HepG2 (cell line): ENCODE data around the gene SCAPER.

Experiments used
- PAX8 ChIP-seq: sonication (generic); formaldehyde crosslinking; IDR thresholded peaks from 2 replicates; pipeline ENCODE4 v1.8.0; 2022; ENCODE audit warnings: mild to moderate bottlenecking, missing genetic modification reagents, borderline replicate concordance
- POLR2AphosphoS5 ChIP-seq: IDR thresholded peaks from 2 replicates; pipeline ENCODE4 v1.6.1; 2012; ENCODE audit warnings: low read depth, low read length
- YY1 ChIP-seq: IDR thresholded peaks from 2 replicates; pipeline ENCODE4 v1.6.1; 2011; ENCODE audit warnings: low read length, low read depth, moderate library complexity, mild to moderate bottlenecking; ENCODE audit not compliant: insufficient read depth, insufficient replicate concordance
- ZNF230 ChIP-seq: sonication (generic); formaldehyde crosslinking; IDR thresholded peaks from 2 replicates; pipeline ENCODE4 v1.4.0; 2020; ENCODE audit warnings: mild to moderate bottlenecking, missing genetic modification reagents
- TF ChIP-seq, protein P1 (sequence below): sonication (generic); formaldehyde crosslinking; IDR thresholded peaks from 2 replicates; pipeline ENCODE4 v1.4.0; 2020; ENCODE audit warnings: missing genetic modification reagents, mild to moderate bottlenecking, borderline replicate concordance
- TF ChIP-seq, protein P2 (sequence below): sonication (generic); formaldehyde crosslinking; IDR thresholded peaks from 2 replicates; pipeline ENCODE4 v1.5.0; 2020; ENCODE audit warnings: mild to moderate bottlenecking, missing genetic modification reagents, moderate library complexity
- TF ChIP-seq, protein P3 (sequence below): IDR thresholded peaks from 2 replicates; pipeline ENCODE4 v1.6.1; 2012; ENCODE audit warnings: inconsistent platforms

DNA sequence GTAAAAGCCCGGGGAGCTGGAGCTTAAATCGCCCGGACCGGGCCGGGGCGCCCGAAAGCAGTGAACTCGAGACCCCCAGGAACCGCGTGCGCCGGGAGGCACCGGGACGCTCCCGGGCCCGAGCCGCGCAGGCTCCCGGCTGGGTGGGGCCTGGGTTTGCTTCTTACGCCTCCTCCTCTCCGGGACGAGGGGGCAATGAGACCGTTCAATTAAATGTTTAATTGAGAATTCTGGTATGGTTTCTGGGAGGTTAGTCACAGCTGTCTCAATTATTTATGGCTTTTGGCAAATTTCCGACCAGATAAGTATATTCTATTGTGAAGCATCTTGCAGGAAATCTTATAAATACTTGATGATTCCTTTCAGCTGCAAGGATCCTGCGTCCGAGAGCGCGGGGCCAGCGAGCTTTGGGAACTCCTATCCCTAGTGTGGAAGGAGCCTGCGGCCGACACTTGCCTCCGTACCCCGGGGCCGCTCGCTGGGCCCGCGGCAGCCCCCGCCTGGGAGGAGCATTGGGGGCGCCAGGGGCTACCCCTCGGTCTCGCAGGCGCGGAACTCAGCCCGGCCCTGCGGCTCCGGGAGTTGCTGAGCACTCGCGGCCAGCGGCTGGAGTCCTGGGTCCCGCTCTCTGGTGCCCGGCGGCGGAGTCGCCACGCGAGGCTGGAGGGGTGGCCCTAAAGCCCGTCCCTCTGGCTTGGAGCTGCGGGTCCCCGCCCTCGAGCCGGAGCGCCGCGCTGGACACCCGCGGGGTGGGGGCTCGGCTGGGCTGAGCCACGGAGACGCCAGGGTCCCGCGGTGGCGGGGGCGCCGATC, 558.3 kb downstream of the SCAPER start:
- TF ChIP-seq POLR2AphosphoS5 (no peak), PAX8 (CRISPR knock-in tag) (no peak), YY1 (no peak), ZNF230 (CRISPR knock-in tag) (no peak)
- TF ChIP-seq, protein P1, sequence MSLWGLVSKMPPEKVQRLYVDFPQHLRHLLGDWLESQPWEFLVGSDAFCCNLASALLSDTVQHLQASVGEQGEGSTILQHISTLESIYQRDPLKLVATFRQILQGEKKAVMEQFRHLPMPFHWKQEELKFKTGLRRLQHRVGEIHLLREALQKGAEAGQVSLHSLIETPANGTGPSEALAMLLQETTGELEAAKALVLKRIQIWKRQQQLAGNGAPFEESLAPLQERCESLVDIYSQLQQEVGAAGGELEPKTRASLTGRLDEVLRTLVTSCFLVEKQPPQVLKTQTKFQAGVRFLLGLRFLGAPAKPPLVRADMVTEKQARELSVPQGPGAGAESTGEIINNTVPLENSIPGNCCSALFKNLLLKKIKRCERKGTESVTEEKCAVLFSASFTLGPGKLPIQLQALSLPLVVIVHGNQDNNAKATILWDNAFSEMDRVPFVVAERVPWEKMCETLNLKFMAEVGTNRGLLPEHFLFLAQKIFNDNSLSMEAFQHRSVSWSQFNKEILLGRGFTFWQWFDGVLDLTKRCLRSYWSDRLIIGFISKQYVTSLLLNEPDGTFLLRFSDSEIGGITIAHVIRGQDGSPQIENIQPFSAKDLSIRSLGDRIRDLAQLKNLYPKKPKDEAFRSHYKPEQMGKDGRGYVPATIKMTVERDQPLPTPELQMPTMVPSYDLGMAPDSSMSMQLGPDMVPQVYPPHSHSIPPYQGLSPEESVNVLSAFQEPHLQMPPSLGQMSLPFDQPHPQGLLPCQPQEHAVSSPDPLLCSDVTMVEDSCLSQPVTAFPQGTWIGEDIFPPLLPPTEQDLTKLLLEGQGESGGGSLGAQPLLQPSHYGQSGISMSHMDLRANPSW, result no peak
- TF ChIP-seq, protein P2, sequence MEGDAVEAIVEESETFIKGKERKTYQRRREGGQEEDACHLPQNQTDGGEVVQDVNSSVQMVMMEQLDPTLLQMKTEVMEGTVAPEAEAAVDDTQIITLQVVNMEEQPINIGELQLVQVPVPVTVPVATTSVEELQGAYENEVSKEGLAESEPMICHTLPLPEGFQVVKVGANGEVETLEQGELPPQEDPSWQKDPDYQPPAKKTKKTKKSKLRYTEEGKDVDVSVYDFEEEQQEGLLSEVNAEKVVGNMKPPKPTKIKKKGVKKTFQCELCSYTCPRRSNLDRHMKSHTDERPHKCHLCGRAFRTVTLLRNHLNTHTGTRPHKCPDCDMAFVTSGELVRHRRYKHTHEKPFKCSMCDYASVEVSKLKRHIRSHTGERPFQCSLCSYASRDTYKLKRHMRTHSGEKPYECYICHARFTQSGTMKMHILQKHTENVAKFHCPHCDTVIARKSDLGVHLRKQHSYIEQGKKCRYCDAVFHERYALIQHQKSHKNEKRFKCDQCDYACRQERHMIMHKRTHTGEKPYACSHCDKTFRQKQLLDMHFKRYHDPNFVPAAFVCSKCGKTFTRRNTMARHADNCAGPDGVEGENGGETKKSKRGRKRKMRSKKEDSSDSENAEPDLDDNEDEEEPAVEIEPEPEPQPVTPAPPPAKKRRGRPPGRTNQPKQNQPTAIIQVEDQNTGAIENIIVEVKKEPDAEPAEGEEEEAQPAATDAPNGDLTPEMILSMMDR (CRISPR knock-in tag), result no peak
- TF ChIP-seq, protein P3, sequence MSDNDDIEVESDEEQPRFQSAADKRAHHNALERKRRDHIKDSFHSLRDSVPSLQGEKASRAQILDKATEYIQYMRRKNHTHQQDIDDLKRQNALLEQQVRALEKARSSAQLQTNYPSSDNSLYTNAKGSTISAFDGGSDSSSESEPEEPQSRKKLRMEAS, result no peak; the same call in 1 of the 2 replicates
